Body of pancreas (tissue), 4 donors: ENCODE measurements around the gene KIF16B.

Experiments
- CTCF ChIP-seq, 7 experiments: fragments of 450-650 bp in 4 of 7; fragments of 200-600 bp in 3 of 7; sonication (generic) in 3 of 7; IDR thresholded peaks; one replicate each; pipeline ENCODE4 v1.5.1; 2016 to 2019; ENCODE audit warnings: antibody characterized with exemption in 7 of 7
- POLR2A ChIP-seq, 3 donors: fragments of 450-650 bp; IDR thresholded peaks; one replicate each; pipeline ENCODE4 v1.6.1; 2016; ENCODE audit warnings: antibody characterized with exemption in 3 of 3, mild to moderate bottlenecking in 2 of 3

GRCh38 chr20:16490696-16491095 is 82.6 kb downstream of the KIF16B start:
- no peak for TF ChIP-seq CTCF (IDR thresholded peaks at IDR 0.05)
- no peak for TF ChIP-seq POLR2A (IDR thresholded peaks at IDR 0.05)
